ENCODE data around the gene DOCK3. TPM values are rescaled to one million over a fixed set of nuclear protein-coding genes. Genes with fewer than 3 reads are reported as not detected.

Gene DOCK3
- total RNA-seq, 1 donor from 2014 or later, result 0.29 TPM

DNA sequence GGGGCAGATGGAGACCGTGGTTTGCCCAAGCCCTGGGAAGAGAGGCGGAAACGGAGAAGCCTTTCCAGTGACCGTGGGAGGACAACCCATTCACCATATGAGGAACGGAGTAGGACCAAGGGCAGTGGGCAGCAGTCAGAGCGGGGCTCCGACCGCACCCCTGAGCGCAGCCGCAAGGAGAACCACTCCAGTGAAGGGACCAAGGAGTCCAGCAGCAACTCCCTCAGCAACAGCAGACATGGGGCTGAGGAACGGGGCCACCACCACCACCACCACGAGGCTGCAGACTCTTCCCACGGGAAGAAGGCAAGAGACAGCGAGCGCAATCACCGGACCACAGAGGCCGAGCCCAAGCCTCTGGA, 718.4 kb downstream of the DOCK3 start:
- no peak for DNase-seq (ENCODE audit: extremely low read depth, low read depth, low spot score)

GRCh38 chr3:51393564-51393963, 718.8 kb downstream of the DOCK3 start:
- no peak for DNase-seq (ENCODE audit: extremely low read depth, low read depth, low spot score)

DNA sequence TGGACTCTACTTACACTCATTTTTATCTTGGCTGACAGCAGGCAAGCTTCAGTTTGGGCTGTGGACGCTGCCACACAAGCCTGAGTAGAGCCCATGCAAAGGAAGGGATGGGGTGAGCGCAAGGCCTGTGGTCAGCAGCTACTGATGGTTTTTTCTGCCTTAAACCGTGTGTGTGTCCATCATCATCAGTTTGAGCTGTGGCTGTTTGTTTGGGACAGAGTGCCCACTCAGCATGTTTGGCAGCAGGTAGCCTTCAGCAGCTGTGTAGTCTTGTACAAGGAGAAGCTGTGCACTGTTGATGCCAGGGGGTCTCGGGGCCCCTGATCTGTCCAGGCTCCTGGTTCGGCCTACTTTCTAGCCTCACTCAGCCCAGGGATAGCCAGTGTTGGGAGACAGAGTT, 719.8 kb downstream of the DOCK3 start:
- no peak for DNase-seq (ENCODE audit: extremely low read depth, low read depth, low spot score)

DNA sequence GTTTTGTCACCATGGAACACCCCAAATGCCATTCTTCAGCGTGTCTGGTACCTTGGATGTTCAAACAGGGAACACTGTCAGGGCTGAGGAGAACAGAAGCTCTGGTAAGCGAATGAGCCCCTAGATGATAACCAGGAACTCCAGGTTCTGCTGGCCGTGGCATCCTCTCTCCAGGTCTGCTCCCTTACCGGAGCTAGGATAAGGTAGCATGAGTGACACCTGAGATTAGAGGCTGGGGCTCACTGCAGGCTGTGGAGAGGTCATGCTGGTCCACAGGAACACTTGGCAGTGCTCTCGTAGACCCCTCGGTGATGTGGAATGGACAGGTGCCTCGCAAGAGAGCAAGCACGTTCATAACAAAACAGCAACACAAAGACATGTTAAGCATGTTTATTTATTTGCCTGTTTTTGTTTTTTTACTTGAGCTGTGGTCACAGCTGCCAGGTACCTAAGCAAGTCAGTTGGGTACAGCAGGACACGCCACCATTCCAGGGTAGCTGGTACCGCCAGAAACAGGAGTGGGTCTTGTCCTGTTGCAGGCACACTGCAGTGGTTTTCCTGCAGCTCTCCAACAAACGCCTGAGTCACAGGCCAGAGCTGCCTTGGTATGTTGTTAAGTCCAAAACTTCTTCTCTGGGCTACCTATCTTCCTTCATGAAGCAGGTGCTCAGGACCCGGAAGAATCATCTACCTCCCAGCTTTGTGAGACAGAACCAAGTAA, 720.9 kb downstream of the DOCK3 start:
- no peak for DNase-seq (ENCODE audit: extremely low read depth, low read depth, low spot score)

DNA sequence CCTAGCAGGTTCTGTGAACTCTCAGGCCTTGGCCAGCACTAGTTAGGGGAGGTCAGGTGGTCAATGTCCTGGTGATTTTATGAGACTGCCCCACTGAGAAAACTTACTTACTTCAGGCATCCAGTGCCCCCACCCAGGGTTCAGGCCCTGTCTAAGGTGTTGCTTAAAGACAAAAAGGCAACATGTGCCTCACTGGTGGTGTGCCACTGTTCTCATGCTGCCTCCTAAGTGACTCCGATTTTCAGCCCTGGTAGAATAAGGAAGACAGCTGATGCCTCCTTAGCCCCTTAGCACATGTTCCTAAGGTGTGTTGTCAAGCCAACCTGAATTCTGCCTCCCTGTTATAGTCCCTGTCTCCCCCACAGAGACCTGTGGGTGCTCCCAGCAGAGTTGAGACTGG, 721.7 kb downstream of the DOCK3 start:
- DNase-seq (ENCODE audit: extremely low read depth, low read depth, low spot score), result no peak

- DNase-seq (ENCODE audit: extremely low read depth, low read depth, low spot score), result no peak
These were observed 722.7 kb downstream of the DOCK3 start for GRCh38 chr3:51397392-51397791.

- no peak for DNase-seq (ENCODE audit: extremely low read depth, low read depth, low spot score)
These were observed 724.0 kb downstream of the DOCK3 start for GRCh38 chr3:51398595-51399310.

DNA sequence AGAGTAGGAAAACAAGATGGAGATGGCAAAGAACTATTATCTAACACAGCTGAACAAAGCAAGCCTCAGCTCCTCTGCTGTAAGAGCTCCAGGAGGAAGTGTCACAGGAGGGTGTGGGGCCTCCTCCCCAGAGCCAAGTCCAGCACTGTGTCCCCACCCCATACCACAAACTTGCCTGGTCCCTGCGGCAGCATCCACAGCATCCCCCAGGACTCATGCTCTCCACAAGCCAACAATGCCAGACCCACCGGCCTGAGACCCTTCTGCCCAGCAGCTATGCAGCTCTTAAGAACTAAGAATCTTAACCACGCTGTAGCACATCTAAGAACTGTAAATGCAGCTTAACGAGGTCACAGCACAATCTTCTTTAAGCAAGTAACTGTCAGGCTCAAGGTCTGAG, 725.4 kb downstream of the DOCK3 start:
- DNase-seq (ENCODE audit: extremely low read depth, low read depth, low spot score), result no peak

- DNase-seq (ENCODE audit: extremely low read depth, low read depth, low spot score), result no peak
These were observed 727.0 kb downstream of the DOCK3 start for GRCh38 chr3:51401735-51402134.

GRCh38 chr3:51403675-51404074, 728.9 kb downstream of the DOCK3 start:
- no peak for DNase-seq (ENCODE audit: extremely low read depth, low read depth, low spot score)

DNA sequence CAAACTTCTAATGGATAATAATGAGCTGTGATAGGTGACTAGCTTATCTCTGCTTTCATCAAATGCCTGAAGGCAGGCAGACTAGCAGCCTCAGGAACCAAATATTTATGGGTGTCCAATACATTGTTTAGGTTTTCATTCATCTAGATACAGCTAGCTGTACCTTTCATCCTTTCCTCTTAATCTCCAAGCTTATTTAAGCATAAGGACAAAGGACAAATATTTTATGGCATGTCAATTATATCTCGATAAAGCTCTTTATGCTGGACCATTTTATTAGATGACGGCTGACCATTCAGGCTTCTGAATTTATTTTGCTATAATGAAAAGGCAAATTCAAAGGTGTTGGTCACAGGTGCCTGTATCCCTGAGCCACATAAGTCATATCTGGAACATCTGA, 733.3 kb downstream of the DOCK3 start:
- DNase-seq (ENCODE audit: extremely low read depth, low read depth, low spot score), result no peak

- no peak for DNase-seq (ENCODE audit: extremely low read depth, low read depth, low spot score)
These were observed 734.1 kb downstream of the DOCK3 start for GRCh38 chr3:51408813-51409212.

GRCh38 chr3:51422211-51422610, 747.5 kb downstream of the DOCK3 start:
- no peak for DNase-seq (ENCODE audit: extremely low read depth, low read depth, low spot score)

DNA sequence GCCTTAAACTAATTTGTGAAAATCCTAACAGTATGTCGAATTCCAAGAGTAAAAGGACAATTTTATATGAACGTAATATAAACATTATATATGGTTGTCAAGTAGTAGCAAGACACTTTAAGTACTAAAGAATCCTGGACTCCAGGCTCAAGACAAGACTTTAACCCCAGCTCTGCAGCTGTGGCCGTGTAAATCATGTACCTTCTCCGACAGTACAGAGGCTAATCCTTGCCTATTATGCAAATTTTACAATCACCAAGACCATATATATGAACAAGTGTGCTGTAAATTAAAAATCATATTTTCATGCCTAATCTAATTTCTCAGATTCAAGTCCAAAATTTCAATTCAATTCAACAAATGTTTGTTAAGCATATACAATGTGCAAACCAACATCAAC, 752.2 kb downstream of the DOCK3 start:
- DNase-seq (ENCODE audit: extremely low read depth, low read depth, low spot score), result no peak

DNA sequence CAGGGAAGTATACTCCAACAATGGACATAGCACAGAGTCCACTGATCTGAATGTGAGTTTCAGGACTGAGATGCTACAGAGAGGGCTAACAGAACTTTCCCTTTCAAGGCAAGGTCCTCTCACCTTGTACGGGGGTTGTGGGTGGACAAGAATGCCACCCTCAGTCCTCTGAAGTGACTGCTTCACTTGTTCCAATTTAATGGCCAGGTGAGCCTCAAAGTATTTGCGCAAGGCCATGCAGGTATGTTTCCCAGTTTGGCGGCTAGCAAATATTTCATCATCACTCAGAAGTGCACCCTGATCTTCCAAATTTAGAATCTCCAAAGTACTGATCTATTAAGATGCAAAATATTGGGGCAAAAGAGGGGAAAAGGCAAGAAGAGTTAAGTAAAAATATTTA, 754.4 kb downstream of the DOCK3 start:
- no peak for DNase-seq (ENCODE audit: extremely low read depth, low read depth, low spot score)

Other genes with a start within 250 kb of the DOCK3 start
- gene CACNA2D2, start 171.3 kb upstream of the DOCK3 start, total RNA-seq, result 0.10 TPM in 1 of 2 replicates, not detected in the other
- gene C3orf18, start 107.2 kb upstream of the DOCK3 start, total RNA-seq, result 4.2 and 4.8 TPM in 2 replicates
- gene HEMK1, start 105.4 kb upstream of the DOCK3 start, total RNA-seq, result 12.9 and 13.8 TPM in 2 replicates
- 1.9 and 2.5 TPM in 2 replicates for gene CISH, start 63.2 kb upstream of the DOCK3 start, total RNA-seq
- 15.5 and 33.4 TPM in 2 replicates for gene MAPKAPK3, start 57.8 kb upstream of the DOCK3 start, total RNA-seq

All from glomerular endothelial cell (primary cell).